ENCODE results near the gene MARCHF9.

Gene MARCHF9

DNA sequence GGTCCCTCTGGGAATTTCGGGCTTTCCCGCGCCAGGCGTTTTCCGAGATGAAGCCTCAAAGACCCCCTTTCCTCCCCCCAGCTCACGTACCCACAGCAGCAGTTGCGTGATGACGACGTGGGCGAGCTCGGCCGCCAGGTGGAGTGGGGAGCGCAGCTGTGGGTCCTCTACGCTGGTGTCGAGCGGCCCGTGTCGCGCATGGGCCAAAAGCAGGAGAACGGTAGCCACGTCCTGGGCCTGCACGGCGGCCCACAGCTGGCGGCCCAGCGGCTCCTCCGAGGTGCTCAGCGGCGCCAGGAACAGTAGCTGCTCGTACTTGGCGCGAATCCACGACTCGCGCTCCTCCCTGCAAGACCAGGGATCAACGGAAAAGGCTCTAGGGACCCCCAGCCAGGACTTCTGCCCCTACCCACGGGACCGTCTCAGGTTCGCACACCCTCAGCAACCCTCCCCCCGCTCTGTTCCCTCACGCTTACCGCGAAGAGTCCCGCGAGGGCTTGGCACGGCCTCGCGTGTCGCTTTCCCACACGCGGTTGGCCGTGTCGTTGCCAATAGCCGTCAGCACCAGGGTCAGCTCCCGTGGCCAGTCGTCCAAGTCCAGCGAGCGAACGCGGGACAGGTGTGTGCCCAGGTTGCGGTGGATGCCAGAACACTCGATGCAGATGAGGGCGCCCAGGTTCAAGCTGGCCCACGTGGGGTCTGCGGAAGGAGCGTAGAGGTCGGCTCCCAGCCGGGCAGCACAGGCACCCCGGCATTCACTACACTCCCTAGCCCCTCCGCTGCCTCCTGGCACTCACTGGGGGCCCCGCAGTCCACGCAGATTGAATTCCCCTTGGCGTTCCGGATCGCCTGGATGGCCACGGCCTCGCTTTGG, 27.8 kb upstream of the MARCHF9 start:
- Histone ChIP-seq H3K9me3 (no peaks in the 10 kb centered on the region), H3K27me3 (peaks cover 0 to 33% of the 10 kb centered on the region in 2 donors), H3K27ac (peak overlapping the region; percentile 65 to 73), H3K4me3 (peak overlapping the region; percentile 62 to 86), H3K4me1 (peaks cover 0 to 19% (median 15%) of the 10 kb centered on the region in 4 donors), H3K36me3 (peaks cover 0 to 1% (median 0%) of the 10 kb centered on the region in 3 donors)
- DNase-seq: no peak
- TF ChIP-seq, protein P1, sequence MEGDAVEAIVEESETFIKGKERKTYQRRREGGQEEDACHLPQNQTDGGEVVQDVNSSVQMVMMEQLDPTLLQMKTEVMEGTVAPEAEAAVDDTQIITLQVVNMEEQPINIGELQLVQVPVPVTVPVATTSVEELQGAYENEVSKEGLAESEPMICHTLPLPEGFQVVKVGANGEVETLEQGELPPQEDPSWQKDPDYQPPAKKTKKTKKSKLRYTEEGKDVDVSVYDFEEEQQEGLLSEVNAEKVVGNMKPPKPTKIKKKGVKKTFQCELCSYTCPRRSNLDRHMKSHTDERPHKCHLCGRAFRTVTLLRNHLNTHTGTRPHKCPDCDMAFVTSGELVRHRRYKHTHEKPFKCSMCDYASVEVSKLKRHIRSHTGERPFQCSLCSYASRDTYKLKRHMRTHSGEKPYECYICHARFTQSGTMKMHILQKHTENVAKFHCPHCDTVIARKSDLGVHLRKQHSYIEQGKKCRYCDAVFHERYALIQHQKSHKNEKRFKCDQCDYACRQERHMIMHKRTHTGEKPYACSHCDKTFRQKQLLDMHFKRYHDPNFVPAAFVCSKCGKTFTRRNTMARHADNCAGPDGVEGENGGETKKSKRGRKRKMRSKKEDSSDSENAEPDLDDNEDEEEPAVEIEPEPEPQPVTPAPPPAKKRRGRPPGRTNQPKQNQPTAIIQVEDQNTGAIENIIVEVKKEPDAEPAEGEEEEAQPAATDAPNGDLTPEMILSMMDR (IDR thresholded peaks at IDR 0.05): peak; percentile 31 to 34
- intact Hi-C loops (cut with DNase I; ENCODE audit: low total_unique reads): loop anchor here (10.0 kb wide), 1 partner anchor 178 kb away; no protein-coding TSS in a partner anchor

DNA sequence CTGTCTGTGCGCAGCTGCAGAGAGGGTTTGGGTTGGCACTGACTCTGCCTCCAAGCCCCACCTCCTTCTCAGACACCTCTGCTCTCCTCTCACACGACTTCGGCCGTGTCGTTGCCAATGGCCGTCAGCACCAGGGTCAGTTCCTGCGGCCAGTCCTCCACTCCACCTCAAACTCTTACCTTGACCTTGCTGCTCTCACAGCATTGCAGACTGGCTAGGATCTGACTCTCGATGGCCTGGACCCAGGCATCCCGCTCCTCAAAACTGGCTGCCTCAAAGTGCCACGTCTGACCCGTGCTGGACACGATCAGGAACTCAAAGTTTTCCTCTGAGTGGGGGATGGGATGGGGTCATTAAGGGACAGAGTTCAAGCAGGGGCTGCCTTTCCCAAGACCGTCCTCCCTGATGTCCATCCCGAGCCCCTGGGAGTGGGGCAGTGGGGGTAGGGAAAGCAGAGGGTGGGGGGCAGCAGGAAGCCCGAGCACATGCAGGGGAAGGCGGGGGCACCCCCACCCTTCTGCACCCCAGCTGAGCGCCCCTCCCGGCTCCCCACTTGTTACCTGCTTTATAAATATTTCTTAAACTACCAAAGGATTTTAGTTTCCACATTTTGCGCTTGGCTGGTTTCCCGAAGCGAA, 27.0 kb upstream of the MARCHF9 start:
- H3K36me3 ChIP-seq: no peaks in the 10 kb centered on the region
- peaks cover 0 to 19% (median 15%) of the 10 kb centered on the region in 4 donors for H3K4me1 ChIP-seq
- H3K27me3 ChIP-seq: peaks cover 0 to 41% of the 10 kb centered on the region in 2 donors
- intact Hi-C loops (cut with DNase I; ENCODE audit: low total_unique reads): loop anchor here (10.0 kb wide), 1 partner anchor 177 kb away; no protein-coding TSS in a partner anchor
- no peak for DNase-seq
- TF ChIP-seq, protein P1 (IDR thresholded peaks at IDR 0.05): no peak
- H3K9me3 ChIP-seq: no peaks in the 10 kb centered on the region
- no peak overlapping the region for H3K27ac ChIP-seq
- no peak overlapping the region for H3K4me3 ChIP-seq

DNA sequence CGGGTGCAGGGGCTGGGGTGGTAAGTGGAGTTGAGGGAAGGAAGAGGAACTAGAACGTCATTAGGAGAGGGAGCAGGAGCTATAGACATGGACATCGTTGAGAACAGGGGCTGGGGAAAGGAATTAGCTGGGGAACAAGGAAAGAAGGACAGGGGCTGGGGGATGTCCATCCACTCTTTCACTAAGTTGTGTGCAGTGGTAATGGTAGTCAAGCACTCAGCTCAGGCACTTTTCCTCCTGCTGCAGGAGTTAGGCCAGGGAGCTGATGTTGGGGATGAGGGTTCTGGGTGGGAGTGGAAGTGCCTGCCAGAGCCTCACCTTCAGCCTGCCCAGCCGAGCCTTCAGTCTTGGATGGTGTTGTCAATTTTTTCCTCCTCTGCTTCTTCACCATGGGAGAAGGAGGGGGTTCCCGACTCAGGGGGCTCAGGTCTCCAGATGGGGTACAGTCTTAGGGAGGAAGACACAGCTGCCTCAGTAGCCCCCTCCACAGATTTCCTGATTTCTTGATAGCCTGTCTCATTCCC, 25.5 kb upstream of the MARCHF9 start:
- Histone ChIP-seq H3K27me3 (peaks cover 0 to 53% of the 10 kb centered on the region in 2 donors), H3K4me1 (peaks cover 0 to 19% (median 15%) of the 10 kb centered on the region in 4 donors), H3K4me3 (no peak overlapping the region), H3K36me3 (no peaks in the 10 kb centered on the region), H3K27ac (no peak overlapping the region), H3K9me3 (no peaks in the 10 kb centered on the region)
- no peak for DNase-seq
- TF ChIP-seq, protein P1 (IDR thresholded peaks at IDR 0.05): no peak
- intact Hi-C loops (cut with DNase I; ENCODE audit: low total_unique reads): loop anchor here (10.0 kb wide), 1 partner anchor 175 kb away; no protein-coding TSS in a partner anchor

DNA sequence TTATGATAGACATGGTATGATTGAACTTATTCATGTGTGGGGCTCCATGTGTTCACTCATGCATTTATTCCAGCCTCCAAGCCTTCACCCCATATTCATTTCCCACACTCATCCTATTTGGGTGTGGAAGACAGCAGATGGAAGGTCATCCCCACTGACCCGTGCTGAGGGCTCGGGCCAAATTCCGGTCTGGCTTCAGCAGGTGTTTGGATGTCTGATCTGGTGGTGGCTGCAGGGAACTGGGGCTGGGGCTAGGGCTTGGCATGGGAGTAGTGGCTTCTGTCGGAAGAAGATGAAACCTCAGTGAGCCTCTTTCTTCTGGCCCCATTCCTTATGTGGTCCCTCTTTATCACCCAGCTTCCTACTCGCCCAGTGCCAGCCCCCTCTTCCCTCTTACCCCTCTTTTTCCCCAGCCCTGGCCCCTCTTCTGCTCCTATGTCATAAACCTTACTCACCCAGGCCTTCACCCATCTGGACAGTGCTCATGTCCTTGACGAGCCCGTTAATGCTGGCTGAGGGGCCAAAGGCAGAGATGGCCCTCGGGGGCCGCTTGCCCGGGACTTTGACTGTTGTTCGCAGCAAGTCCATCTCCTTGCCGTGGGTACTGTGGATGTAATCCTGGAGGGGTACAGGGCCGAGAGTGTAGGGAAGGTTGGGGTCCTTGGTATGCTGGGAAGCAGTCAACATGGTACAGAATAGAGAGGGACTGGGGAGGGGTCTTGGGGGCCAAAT, 24.4 kb upstream of the MARCHF9 start:
- Histone ChIP-seq H3K27ac (no peak overlapping the region), H3K9me3 (no peaks in the 10 kb centered on the region), H3K36me3 (no peaks in the 10 kb centered on the region), H3K4me3 (no peak overlapping the region), H3K27me3 (peaks cover 0 to 55% of the 10 kb centered on the region in 2 donors), H3K4me1 (peaks cover 0 to 22% (median 15%) of the 10 kb centered on the region in 4 donors)
- intact Hi-C loops (cut with DNase I; ENCODE audit: low total_unique reads): no loop called here
- TF ChIP-seq, protein P1 (IDR thresholded peaks at IDR 0.05): no peak
- no peak for DNase-seq

DNA sequence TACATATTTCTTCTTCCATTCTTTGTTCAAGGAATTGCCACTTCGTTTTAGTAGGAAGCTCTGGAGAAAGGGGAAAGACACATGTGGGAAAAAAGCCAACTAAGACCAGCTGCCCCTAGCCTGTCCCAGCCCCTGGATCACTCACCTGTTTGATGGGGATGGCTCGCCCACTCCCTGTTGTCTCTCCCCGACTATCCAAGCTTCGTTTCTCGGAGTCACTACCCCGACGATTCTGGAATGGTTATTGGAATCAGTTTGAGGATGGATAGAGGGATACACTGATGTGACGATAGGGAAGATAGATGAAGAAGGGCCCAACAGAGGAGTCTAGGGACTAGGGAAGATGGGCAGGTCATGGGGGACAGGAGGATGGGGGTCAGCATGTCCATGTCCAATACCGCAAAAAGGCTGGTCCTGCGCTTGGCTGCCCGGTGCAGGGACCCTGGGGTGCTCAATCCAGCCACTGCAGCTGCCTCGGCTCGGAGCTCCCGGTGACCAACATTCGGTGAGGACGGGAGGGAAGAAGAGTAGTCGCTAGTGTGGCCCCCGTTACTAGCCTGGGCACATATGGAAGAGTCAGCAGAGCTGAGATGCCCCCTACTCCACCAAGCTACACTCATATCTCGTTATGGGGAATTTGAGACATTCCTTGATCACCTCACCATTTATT, 23.4 kb upstream of the MARCHF9 start:
- peaks cover 0 to 24% (median 13%) of the 10 kb centered on the region in 4 donors for H3K4me1 ChIP-seq
- H3K9me3 ChIP-seq: no peaks in the 10 kb centered on the region
- intact Hi-C loops (cut with DNase I; ENCODE audit: low total_unique reads): no loop called here
- H3K27me3 ChIP-seq: peaks cover 0 to 58% of the 10 kb centered on the region in 2 donors
- no peak overlapping the region for H3K27ac ChIP-seq
- no peak for DNase-seq
- TF ChIP-seq, protein P1 (IDR thresholded peaks at IDR 0.05): no peak
- no peak overlapping the region for H3K4me3 ChIP-seq
- H3K36me3 ChIP-seq: no peaks in the 10 kb centered on the region
